HepG2 (cell line): Measurements from ENCODE around the gene EGFR. TPM values are rescaled to one million over a fixed set of nuclear protein-coding genes. Genes with fewer than 3 reads are reported as not detected.

Source experiments
- AHDC1 ChIP-seq: sonication (generic); formaldehyde crosslinking; IDR thresholded peaks from 2 replicates; pipeline ENCODE4 v1.5.1; 2020; ENCODE audit warnings: mild to moderate bottlenecking, missing genetic modification reagents, borderline replicate concordance
- MAFK ChIP-seq, 2 experiments: IDR thresholded peaks in 1 of 2; conservative IDR thresholded peaks in 1 of 2; 2 replicates each; pipeline ENCODE4 v1.6.1; 2011; ENCODE audit warnings: improper control_type of control experiment in 2 of 2, low read length in 2 of 2
- NR2F2 ChIP-seq: IDR thresholded peaks from 2 replicates; pipeline ENCODE4 v1.6.1; 2012; ENCODE audit warnings: low read depth, inconsistent platforms, borderline replicate concordance
- RARG ChIP-seq: sonication (generic); formaldehyde crosslinking; IDR thresholded peaks from 2 replicates; pipeline ENCODE4 v1.4.0; 2020; ENCODE audit warnings: low read depth, mild to moderate bottlenecking, missing genetic modification reagents
- SNAPC4 ChIP-seq: sonication (generic); formaldehyde crosslinking; IDR thresholded peaks from 2 replicates; pipeline ENCODE4 v1.4.0; 2020; ENCODE audit warnings: mild to moderate bottlenecking, missing genetic modification reagents
- TBX3 ChIP-seq: fragments of 450-650 bp; IDR thresholded peaks from 2 replicates; pipeline ENCODE4 v1.6.1; 2017; ENCODE audit warnings: antibody characterized with exemption, mild to moderate bottlenecking, inconsistent platforms, borderline replicate concordance
- ZNF205 ChIP-seq: IDR thresholded peaks from 2 replicates; pipeline ENCODE4 v1.6.1; 2018; ENCODE audit warnings: missing biosample characterization, missing genetic modification reagents
- ZNF382 ChIP-seq: sonication (generic); formaldehyde crosslinking; IDR thresholded peaks from 2 replicates; pipeline ENCODE4 v1.5.0; 2020; ENCODE audit warnings: missing genetic modification reagents, mild to moderate bottlenecking, borderline replicate concordance
- ZNF557 ChIP-seq: sonication (generic); formaldehyde crosslinking; IDR thresholded peaks from 2 replicates; pipeline ENCODE4 v1.4.0; 2020; ENCODE audit warnings: missing genetic modification reagents
- ZNF629 ChIP-seq: sonication (generic); formaldehyde crosslinking; conservative IDR thresholded peaks from 2 replicates; pipeline ENCODE4 v1.5.0; 2020; ENCODE audit warnings: missing genetic modification reagents
- ZNF644 ChIP-seq: IDR thresholded peaks from 2 replicates; pipeline ENCODE4 v1.6.1; 2016; ENCODE audit warnings: low read depth
- ZNF720 ChIP-seq: sonication (generic); formaldehyde crosslinking; IDR thresholded peaks from 2 replicates; pipeline ENCODE4 v1.4.0; 2020; ENCODE audit warnings: missing genetic modification reagents
- ZNF749 ChIP-seq: sonication (generic); formaldehyde crosslinking; IDR thresholded peaks from 2 replicates; pipeline ENCODE4 v1.8.0; 2022; ENCODE audit warnings: mild to moderate bottlenecking, missing genetic modification reagents, moderate library complexity, borderline replicate concordance
- ZSCAN9 ChIP-seq: IDR thresholded peaks from 2 replicates; pipeline ENCODE4 v1.6.1; 2016; ENCODE audit warnings: borderline replicate concordance
- polyA plus RNA-seq, 8 experiments: library from polyadenylated mRNA; depleted of rRNA in 3 of 8; stranded (reverse) in 7 of 8; unstranded in 1 of 8; fragments of >200 nt; fragmentation: Illumina TruSeq in 4 of 8; extraction: Trizol in 4 of 8; gene quantifications; 2 replicates each; pipeline versions ENCODE4 v1.2.1 to v1.2.3, GENCODE V29; 2011 to 2016; ENCODE audit warnings: low read depth in 4 of 8, missing spikeins in 1 of 8, mixed read lengths in 1 of 8; ENCODE audit not compliant: insufficient read depth in 1 of 8
- total RNA-seq, 5 experiments: library from RNA; depleted of rRNA; stranded (reverse); fragments of >200 nt; fragmentation: Illumina TruSeq; extraction: Trizol; gene quantifications; 2 replicates each; pipeline ENCODE4 v1.2.3, GENCODE V29; 2016; ENCODE audit warnings: low read depth in 1 of 5

EGFR gene
- total and polyA plus RNA-seq, 2 of the 13 experiments (the other 11 are each of a cell fraction or from before 2014, with no cell fraction given) = 7.0 to 10.0 TPM

- no peak for TF ChIP-seq TBX3
- no peak for TF ChIP-seq MAFK (conservative IDR thresholded peaks at IDR 0.05 in 1 of 2, IDR thresholded peaks at IDR 0.05 in 1 of 2; ENCODE audit: low read length in 2 of 2)
- TF ChIP-seq ZSCAN9 (CRISPR knock-in tag) = peak; percentile 14; the same call in 1 of the 2 replicates
- TF ChIP-seq RARG = no peak
- TF ChIP-seq ZNF720 = no peak
- no peak for TF ChIP-seq ZNF644 (CRISPR knock-in tag)
- TF ChIP-seq ZNF205 = peak; percentile 49; the same call in 1 of the 2 replicates
- TF ChIP-seq AHDC1 (CRISPR knock-in tag) = peak; percentile 64; the same call in 1 of the 2 replicates
- no peak for TF ChIP-seq SNAPC4 (CRISPR knock-in tag)
- TF ChIP-seq NR2F2 = 0 out of 2 replicates have a peak, but pooled peaks have one; percentile 16
- TF ChIP-seq ZNF557 (CRISPR knock-in tag) = 0 out of 2 replicates have a peak, but pooled peaks have one; percentile 46
- TF ChIP-seq ZNF382 (CRISPR knock-in tag) = no peak
- TF ChIP-seq ZNF749 = no peak
- TF ChIP-seq ZNF629 = 0 out of 2 replicates have a peak, but pooled peaks have one; percentile 4
Observed at GRCh38 chr7:55077561-55078410, 59.0 kb downstream of the EGFR start (continued).
